DMS53 treated with DMSO at 0.1 percent for 48 hours (cell line): ENCODE measurements around the gene CFB.

Experiments
- DNase-seq: peaks from one replicate; lab custom pipeline; 2025; ENCODE audit not compliant: unreplicated experiment; lab: John Stamatoyannopoulos, UW

Gene CFB

GRCh38 chr6:31948306-31948705, 2.4 kb downstream of the CFB start:
- no peak for DNase-seq

DNA sequence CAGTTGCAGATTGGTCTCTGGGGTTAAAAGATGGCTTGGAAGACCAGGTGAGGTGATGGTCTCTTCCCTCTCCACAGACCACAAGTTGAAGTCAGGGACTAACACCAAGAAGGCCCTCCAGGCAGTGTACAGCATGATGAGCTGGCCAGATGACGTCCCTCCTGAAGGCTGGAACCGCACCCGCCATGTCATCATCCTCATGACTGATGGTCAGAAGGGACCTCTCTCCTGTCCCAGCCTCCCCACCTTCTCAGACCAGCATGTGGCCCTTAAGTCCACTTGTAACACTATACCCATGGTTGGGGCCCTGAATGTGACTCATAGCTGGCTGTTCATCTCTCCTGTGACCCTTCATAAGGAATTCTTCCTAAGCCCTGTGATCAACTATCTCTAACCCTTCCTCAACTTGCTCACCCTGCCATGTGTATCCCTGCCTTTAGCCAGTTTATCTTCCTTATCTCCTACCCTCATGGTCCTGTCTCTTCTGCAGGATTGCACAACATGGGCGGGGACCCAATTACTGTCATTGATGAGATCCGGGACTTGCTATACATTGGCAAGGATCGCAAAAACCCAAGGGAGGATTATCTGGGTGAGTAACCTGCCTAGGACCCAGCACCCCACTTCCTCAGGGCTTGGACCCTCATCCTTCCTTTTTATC, 3.0 kb downstream of the CFB start:
- peak; percentile 25 for DNase-seq

DNA sequence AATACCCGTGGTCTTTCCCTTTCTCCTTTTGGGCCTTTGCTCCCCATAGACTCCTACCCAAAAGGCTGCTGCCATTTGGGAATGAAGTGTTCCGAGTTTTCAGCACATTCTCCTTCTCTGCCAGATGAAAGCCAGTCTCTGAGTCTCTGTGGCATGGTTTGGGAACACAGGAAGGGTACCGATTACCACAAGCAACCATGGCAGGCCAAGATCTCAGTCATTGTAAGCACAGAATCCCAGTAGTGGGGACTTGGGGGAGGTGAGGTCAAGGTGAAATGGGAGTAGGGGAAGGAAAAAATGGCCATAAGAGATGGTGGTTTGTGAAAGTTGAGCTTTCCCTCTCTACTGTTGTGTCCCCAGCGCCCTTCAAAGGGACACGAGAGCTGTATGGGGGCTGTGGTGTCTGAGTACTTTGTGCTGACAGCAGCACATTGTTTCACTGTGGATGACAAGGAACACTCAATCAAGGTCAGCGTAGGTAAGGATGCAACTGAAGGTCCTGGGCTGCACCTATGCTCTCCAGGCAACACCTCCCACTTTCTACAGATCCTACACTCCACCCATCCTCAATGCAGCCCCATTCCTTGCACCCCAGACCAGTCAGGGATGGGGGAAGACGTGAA, 4.1 kb downstream of the CFB start:
- no peak for DNase-seq

DNA sequence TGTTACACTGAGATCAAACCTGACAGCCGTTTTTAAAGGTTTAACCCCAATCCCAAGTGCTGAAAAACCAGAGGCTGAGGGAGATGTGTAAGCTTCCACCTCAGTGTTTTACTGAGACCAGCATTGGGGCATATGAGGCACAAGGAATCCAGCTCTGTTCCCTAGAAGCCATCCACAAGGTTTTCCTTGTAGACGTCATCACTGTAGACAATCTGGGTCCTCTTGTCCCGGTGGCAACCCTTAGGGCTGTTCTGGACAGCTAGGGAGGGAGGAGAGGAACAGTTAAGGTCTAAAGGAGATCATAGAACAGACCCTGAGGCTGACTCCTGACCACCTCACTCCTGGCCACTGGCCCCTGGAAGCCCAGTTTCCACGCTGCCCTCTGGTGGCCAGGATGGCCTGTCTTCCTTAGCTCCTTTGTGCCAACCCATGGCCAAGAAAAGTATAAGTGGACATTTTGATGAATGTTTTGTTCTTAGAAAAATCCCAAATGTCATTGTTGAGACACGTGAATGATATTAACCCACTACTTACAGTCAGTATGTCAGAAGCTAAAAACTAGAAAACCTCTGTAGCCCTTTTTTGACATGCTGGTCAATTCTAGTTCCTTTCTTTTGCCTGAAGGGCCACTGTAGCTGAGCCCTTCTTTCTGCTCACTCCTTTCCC, 6.4 kb downstream of the CFB start:
- DNase-seq, result peak; percentile 21

GRCh38 chr6:31952890-31953289, 7.0 kb downstream of the CFB start:
- no peak for DNase-seq

- no peak for DNase-seq
Measured at GRCh38 chr6:31954511-31954910, 8.6 kb downstream of the CFB start.

- no peak for DNase-seq
Measured at GRCh38 chr6:31956796-31957195, 10.9 kb downstream of the CFB start.

DNA sequence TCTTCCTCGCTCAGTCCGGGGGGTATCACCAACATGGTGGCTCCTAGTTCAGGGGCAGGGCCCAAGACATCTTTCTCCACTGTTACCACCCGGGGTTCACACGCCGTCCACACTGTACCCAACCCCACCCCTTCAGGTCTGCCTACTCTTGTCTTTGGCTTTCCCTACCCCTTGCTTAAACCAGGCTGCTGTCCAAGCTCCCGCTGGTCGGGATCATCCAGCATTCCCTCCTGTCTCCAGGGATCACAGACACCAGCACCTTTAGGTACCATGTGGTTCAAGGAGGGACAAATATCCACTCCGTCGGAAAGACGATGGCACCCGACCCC, 12.5 kb downstream of the CFB start:
- DNase-seq, result no peak

GRCh38 chr6:31958741-31959739, 13.1 kb downstream of the CFB start, which contains the start of the genes NELFE and SKIC2:
Gene NELFE (minus strand): TSS chr6:31958971. CDS start chr6:31958446, 525 bp downstream.
Gene SKIC2 (plus strand): TSS chr6:31959175. CDS start chr6:31959193, 18 bp downstream.
- DNase-seq, result peak; percentile 96

- no peak for DNase-seq
Measured at GRCh38 chr6:31961616-31962015, 15.7 kb downstream of the CFB start.

- no peak for DNase-seq
Measured at GRCh38 chr6:31963921-31964320, 18.0 kb downstream of the CFB start.

- DNase-seq, result no peak
Measured at GRCh38 chr6:31965700-31966099, 19.8 kb downstream of the CFB start.

DNA sequence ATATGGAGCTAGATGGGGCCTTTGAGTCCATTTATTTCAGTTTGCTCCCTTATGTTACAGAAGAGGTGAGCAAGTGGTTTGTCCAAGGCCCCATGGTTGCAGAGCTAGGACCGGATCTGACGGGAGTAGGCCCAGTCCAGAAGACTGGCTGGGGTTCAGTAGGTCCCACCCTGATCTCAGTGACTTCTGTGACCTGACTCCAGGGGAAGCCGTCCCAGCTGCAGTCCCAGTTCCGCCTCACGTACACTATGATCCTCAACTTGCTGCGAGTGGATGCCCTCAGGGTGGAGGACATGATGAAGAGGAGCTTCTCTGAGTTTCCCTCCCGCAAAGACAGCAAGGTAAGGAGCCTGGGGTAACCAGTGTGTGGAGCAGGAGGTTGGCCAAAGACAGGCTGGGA, 20.6 kb downstream of the CFB start:
- DNase-seq, result no peak

DNA sequence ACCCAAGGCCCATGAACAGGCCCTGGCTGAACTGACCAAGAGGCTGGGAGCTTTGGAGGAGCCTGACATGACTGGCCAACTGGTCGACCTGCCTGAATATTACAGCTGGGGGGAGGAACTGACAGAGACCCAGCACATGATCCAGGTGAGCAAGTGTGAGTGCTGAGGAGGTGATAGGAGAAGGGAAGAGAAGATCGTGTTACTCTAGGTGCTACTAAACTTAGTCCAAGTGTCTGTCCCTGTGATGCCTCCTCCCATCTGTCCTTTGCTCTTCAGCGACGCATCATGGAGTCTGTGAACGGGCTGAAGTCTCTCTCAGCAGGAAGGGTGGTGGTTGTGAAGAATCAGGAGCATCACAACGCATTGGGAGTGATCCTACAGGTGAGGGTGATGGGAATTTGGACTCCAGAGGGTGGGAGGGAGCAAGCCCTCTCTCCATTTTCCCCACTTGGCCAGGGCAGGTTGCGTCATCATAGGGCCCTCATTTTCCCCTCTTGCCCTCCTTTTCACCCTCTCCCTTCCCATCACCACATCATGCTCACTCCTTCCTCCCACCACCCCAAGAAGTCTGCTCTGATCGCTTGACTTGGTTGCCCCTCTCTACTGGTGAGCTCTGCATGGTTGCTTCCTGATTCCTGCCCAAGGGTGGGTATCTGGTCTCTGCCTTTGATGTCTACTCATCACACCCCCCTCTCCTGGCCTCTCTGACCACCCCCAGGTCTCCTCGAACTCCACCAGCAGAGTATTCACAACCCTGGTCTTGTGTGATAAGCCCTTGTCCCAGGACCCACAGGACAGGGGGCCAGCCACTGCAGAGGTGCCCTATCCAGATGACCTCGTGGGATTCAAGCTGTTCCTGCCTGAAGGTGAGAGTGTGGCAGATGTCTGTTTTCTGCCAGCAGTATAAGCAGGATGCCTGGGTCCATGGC, 21.4 kb downstream of the CFB start:
- no peak for DNase-seq

DNA sequence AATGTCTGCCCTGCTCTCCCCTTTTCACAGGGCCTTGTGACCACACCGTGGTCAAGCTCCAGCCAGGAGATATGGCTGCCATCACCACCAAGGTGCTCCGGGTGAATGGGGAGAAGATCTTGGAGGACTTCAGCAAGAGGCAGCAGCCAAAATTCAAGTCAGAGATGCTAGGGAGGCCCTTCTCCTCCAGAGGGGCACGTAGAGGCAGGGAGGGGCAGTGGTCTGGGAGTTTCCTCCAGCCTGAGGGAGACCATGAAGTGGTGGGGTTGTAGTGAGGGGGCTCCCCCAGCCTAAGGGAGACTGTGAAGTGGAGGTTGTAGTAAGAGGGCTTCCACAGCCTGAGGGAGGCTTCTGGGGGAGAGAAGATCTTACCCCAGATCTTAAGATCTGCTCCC, 22.0 kb downstream of the CFB start:
- no peak for DNase-seq

GRCh38 chr6:31968326-31968725, 22.4 kb downstream of the CFB start:
- DNase-seq, result no peak

DNA sequence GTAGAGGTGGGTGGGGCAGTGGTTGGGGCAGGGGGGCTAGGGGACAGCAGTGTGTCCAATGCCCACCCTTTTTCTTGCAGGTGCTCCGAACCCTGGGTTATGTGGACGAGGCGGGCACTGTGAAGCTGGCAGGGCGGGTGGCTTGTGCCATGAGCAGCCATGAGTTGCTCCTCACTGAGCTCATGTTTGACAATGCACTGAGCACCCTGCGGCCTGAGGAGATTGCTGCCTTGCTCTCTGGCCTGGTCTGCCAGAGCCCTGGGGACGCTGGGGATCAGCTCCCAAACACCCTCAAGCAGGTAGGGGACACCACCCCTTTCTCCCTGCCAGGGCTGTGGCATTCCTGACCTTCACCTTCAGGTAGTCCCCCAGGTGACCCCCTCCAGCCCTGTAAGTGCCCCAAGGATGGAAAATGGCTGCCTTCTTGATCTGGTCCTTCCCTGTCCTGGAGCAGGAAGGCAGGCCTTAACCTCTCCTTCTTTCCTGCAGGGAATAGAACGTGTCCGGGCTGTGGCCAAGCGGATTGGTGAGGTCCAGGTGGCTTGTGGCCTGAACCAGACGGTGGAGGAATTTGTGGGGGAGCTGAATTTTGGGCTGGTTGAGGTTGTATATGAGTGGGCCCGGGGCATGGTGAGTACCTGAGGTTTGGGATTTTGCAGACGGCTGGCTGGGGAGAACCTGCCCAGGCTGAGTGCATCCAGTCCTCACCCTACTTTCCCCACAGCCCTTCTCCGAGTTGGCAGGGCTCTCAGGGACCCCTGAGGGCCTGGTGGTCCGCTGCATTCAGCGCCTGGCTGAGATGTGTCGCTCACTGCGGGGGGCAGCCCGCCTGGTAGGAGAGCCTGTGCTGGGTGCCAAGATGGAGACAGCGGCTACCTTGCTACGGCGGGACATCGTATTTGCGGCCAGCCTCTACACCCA, 23.2 kb downstream of the CFB start:
- no peak for DNase-seq

GRCh38 chr6:31969712-31970603, 24.1 kb downstream of the CFB start:
- DNase-seq, result no peak
